ENCODE data around the gene SLC12A4. TPM values are rescaled to one million over a fixed set of nuclear protein-coding genes. Genes with fewer than 3 reads are reported as not detected.

Gene SLC12A4
- total RNA-seq, 1 experiment from 2014 or later = 41.9 TPM

GRCh38 chr16:67893743-67894399 lies 74.6 kb downstream of the SLC12A4 start:
- Histone ChIP-seq H3K4me3 (ENCODE audit: low read depth, low read length, poor library complexity, severe bottlenecking) (peak overlapping the region; percentile 100), H3K36me3 (ENCODE audit: insufficient read depth, low read length, poor library complexity, severe bottlenecking) (no peaks in the 10 kb centered on the region), H3K27ac (ENCODE audit: low read depth, low read length, poor library complexity, severe bottlenecking) (peak overlapping the region; percentile 98), H3K9me3 (ENCODE audit: low read depth, low read length, poor library complexity, severe bottlenecking) (no peaks in the 10 kb centered on the region), H3K27me3 (replicated peaks; ENCODE audit: insufficient read depth, low read depth, low read length, poor library complexity) (no peaks in the 10 kb centered on the region), H3K4me1 (ENCODE audit: insufficient read depth, low read length, poor library complexity, severe bottlenecking) (peaks cover 6% of the 10 kb centered on the region)
- ChIA-PET CTCF (interaction anchor here (1.6 kb wide), 1 partner anchor 10 kb away, joined by 5 read pairs; the partner anchor contains the start of gene NRN1L), POLR2A (ENCODE audit: low non-redundant PET) (no interaction called here)
- intact Hi-C loops (cut with micrococcal nuclease; ENCODE audit: unreplicated experiment) = no loop called here
- no peak for TF ChIP-seq EZH2 (IDR thresholded peaks at IDR 0.05; ENCODE audit: borderline replicate concordance, low read depth, low read length, poor library complexity, severe bottlenecking)
- no peak for TF ChIP-seq CTCF (conservative IDR thresholded peaks at IDR 0.05; ENCODE audit: low read depth, low read length)
- TSS peak; percentile 44 for BruUV-seq (replicated peaks)
- no peak for DNase-seq (ENCODE audit: low spot score)

Other genes with a start within 250 kb of the SLC12A4 start
- gene GFOD2, start 249.3 kb downstream of the SLC12A4 start, total RNA-seq (2021) = 22.6 and 25.1 TPM in 2 replicates
- gene RANBP10, start 162.1 kb downstream of the SLC12A4 start, total RNA-seq (2021) = 27.1 and 28.0 TPM in 2 replicates
- 1.0 and 1.6 TPM in 2 replicates for gene TSNAXIP1, start 161.7 kb downstream of the SLC12A4 start, total RNA-seq (2021)
- gene THAP11, start 126.3 kb downstream of the SLC12A4 start, total RNA-seq (2021) = 46.6 and 48.9 TPM in 2 replicates
- 197 and 217 TPM in 2 replicates for gene NUTF2, start 121.7 kb downstream of the SLC12A4 start, total RNA-seq (2021)
- 52.9 and 62.3 TPM in 2 replicates for gene CENPT, start 120.9 kb downstream of the SLC12A4 start, total RNA-seq (2021)
- gene EDC4, start 95.6 kb downstream of the SLC12A4 start, total RNA-seq (2021) = 99.6 and 99.9 TPM in 2 replicates
- gene NRN1L, start 83.8 kb downstream of the SLC12A4 start, total RNA-seq (2021) = 0.58 and 0.59 TPM in 2 replicates
- gene PSKH1, start 75.4 kb downstream of the SLC12A4 start, total RNA-seq (2021) = 24.2 and 27.4 TPM in 2 replicates
- 2.9 and 3.2 TPM in 2 replicates for gene CTRL, start 36.8 kb downstream of the SLC12A4 start, total RNA-seq (2021)
- 21.6 and 24.8 TPM in 2 replicates for gene PSMB10, start 31.8 kb downstream of the SLC12A4 start, total RNA-seq (2021)
- gene LCAT, start 24.5 kb downstream of the SLC12A4 start, total RNA-seq (2021) = 15.5 and 17.6 TPM in 2 replicates
- gene DPEP3, start 11.9 kb upstream of the SLC12A4 start, total RNA-seq (2021) = not detected in 2 replicates
- gene DPEP2, start 30.8 kb upstream of the SLC12A4 start, total RNA-seq (2021) = not detected in 2 replicates
- not detected in 2 replicates for gene DPEP2NB, start 47.3 kb upstream of the SLC12A4 start, total RNA-seq (2021)
- 14.2 and 16.0 TPM in 2 replicates for gene DDX28, start 54.6 kb upstream of the SLC12A4 start, total RNA-seq (2021)
- gene DUS2, start 54.6 kb upstream of the SLC12A4 start, total RNA-seq (2021) = 19.7 and 23.5 TPM in 2 replicates
- 53.7 and 56.0 TPM in 2 replicates for gene NFATC3, start 116.7 kb upstream of the SLC12A4 start, total RNA-seq (2021)